HepG2 (cell line): ENCODE results near the gene SLC38A3. TPM values are rescaled to one million over a fixed set of nuclear protein-coding genes. Genes with fewer than 3 reads are reported as not detected.

Experiments
- AKNA ChIP-seq: sonication (generic); formaldehyde crosslinking; IDR thresholded peaks from 2 replicates; pipeline ENCODE4 v1.4.0; 2020; ENCODE audit warnings: missing genetic modification reagents, borderline replicate concordance
- CEBPB ChIP-seq: IDR thresholded peaks from 2 replicates; pipeline ENCODE4 v1.6.1; 2011; ENCODE audit warnings: low read depth, low read length, improper control_type of control experiment, borderline replicate concordance
- CEBPZ ChIP-seq: IDR thresholded peaks from 2 replicates; pipeline ENCODE4 v1.6.1; 2012; ENCODE audit warnings: low read length, improper control_type of control experiment
- CREB3 ChIP-seq: sonication (generic); formaldehyde crosslinking; IDR thresholded peaks from 2 replicates; pipeline ENCODE4 v1.5.0; 2020; ENCODE audit warnings: missing genetic modification reagents
- ETV5 ChIP-seq: IDR thresholded peaks from 2 replicates; pipeline ENCODE4 v1.6.1; 2018; ENCODE audit warnings: missing biosample characterization, missing genetic modification reagents, inconsistent platforms, borderline replicate concordance
- HNF4A ChIP-seq: sonication (generic); formaldehyde crosslinking; IDR thresholded peaks from 2 replicates; pipeline ENCODE4 v1.4.0; 2020; ENCODE audit warnings: missing genetic modification reagents
- KLF15 ChIP-seq: sonication (generic); formaldehyde crosslinking; IDR thresholded peaks from 2 replicates; pipeline ENCODE4 v1.8.1; 2023; ENCODE audit warnings: borderline replicate concordance, mild to moderate bottlenecking, inconsistent platforms, missing genetic modification reagents, mixed read lengths
- KLF6 ChIP-seq: IDR thresholded peaks from 2 replicates; pipeline ENCODE4 v1.8.0; 2016; ENCODE audit warnings: missing biosample characterization, missing genetic modification reagents
- MBD4 ChIP-seq: IDR thresholded peaks from 2 replicates; pipeline ENCODE4 v1.6.1; 2012; ENCODE audit warnings: low read length, inconsistent platforms, borderline replicate concordance
- MXI1 ChIP-seq: IDR thresholded peaks from 3 replicates; pipeline ENCODE4 v1.6.1; 2012; ENCODE audit warnings: low read depth, low read length, inconsistent platforms, borderline replicate concordance
- NCOA5 ChIP-seq: sonication (generic); formaldehyde crosslinking; IDR thresholded peaks from 2 replicates; pipeline ENCODE4 v1.4.0; 2020; ENCODE audit warnings: missing genetic modification reagents
- RFX5 ChIP-seq: IDR thresholded peaks from 2 replicates; pipeline ENCODE4 v1.6.1; 2011; ENCODE audit warnings: low read depth, low read length, improper control_type of control experiment
- SETDB1 ChIP-seq: sonication (generic); formaldehyde crosslinking; IDR thresholded peaks from 2 replicates; pipeline ENCODE4 v1.5.1; 2020; ENCODE audit warnings: missing genetic modification reagents, mild to moderate bottlenecking, borderline replicate concordance
- SIN3B ChIP-seq: fragments of 150-350 bp; IDR thresholded peaks from 2 replicates; pipeline ENCODE4 v1.6.1; 2014; ENCODE audit warnings: low read length
- STAG1 ChIP-seq: sonication (generic); formaldehyde crosslinking; IDR thresholded peaks from 2 replicates; pipeline ENCODE4 v1.4.0; 2020; ENCODE audit warnings: missing genetic modification reagents
- ZGPAT ChIP-seq: IDR thresholded peaks from 2 replicates; pipeline ENCODE4 v1.6.1; 2016; ENCODE audit warnings: mild to moderate bottlenecking
- ZMYM4 ChIP-seq: sonication (generic); formaldehyde crosslinking; IDR thresholded peaks from 2 replicates; pipeline ENCODE4 v1.8.1; 2023; ENCODE audit warnings: mild to moderate bottlenecking, missing genetic modification reagents
- ZNF234 ChIP-seq: sonication (generic); formaldehyde crosslinking; conservative IDR thresholded peaks from 2 replicates; pipeline ENCODE4 v1.5.1; 2020; ENCODE audit warnings: mild to moderate bottlenecking, missing genetic modification reagents
- ZNF282 ChIP-seq: fragments of 450-650 bp; IDR thresholded peaks from 2 replicates; pipeline ENCODE4 v1.6.1; 2018; ENCODE audit not compliant: partially characterized antibody
- ZNF557 ChIP-seq: sonication (generic); formaldehyde crosslinking; IDR thresholded peaks from 2 replicates; pipeline ENCODE4 v1.4.0; 2020; ENCODE audit warnings: missing genetic modification reagents
- polyA plus RNA-seq, 8 experiments: library from polyadenylated mRNA; depleted of rRNA in 3 of 8; stranded (reverse) in 7 of 8; unstranded in 1 of 8; fragments of >200 nt; fragmentation: Illumina TruSeq in 4 of 8; extraction: Trizol in 4 of 8; gene quantifications; 2 replicates each; pipeline versions ENCODE4 v1.2.1 to v1.2.3, GENCODE V29; 2011 to 2016; ENCODE audit warnings: low read depth in 4 of 8, missing spikeins in 1 of 8, mixed read lengths in 1 of 8; ENCODE audit not compliant: insufficient read depth in 1 of 8
- total RNA-seq, 5 experiments: library from RNA; depleted of rRNA; stranded (reverse); fragments of >200 nt; fragmentation: Illumina TruSeq; extraction: Trizol; gene quantifications; 2 replicates each; pipeline ENCODE4 v1.2.3, GENCODE V29; 2016; ENCODE audit warnings: low read depth in 1 of 5

The SLC38A3 gene
- total and polyA plus RNA-seq, 2 of the 13 experiments (the other 11 are each of a cell fraction or from before 2014, with no cell fraction given): 29.8 to 164 TPM

- TF ChIP-seq ZGPAT (CRISPR knock-in tag) (peak; percentile 100), STAG1 (0 out of 2 replicates have a peak, but pooled peaks have one; percentile 14), SETDB1 (CRISPR knock-in tag) (no peak), NCOA5 (CRISPR knock-in tag) (no peak), SIN3B (no peak), CEBPB (peak; percentile 77), MBD4 (no peak), ETV5 (CRISPR knock-in tag) (peak; percentile 93), CREB3 (CRISPR knock-in tag) (no peak), ZNF557 (CRISPR knock-in tag) (no peak), MXI1 (peak; percentile 43; the same call in 1 of the 3 replicates), KLF6 (CRISPR knock-in tag) (peak; percentile 65; the same call in 1 of the 2 replicates), ZNF234 (CRISPR knock-in tag) (peak; percentile 76; the same call in 1 of the 2 replicates), KLF15 (no peak; the same call in 1 of the 2 replicates), CEBPZ (no peak), ZNF282 (no peak), AKNA (CRISPR knock-in tag) (no peak), ZMYM4 (peak; percentile 82), RFX5 (no peak), HNF4A (peak; percentile 96)
Observed at GRCh38 chr3:50171540-50172301, 33.4 kb upstream of the SLC38A3 start (continued).
